Trophoblast cell (in vitro differentiated cells and primary cell): Measurements from ENCODE around the gene BUB1B.

Experiments used
- DNase-seq, 2 donors: peaks; one replicate each; pipeline ENCODE4 v3.0.0-alpha.2; 2016
- H2AFZ ChIP-seq: 2 replicates; pipeline ENCODE4 v1.6.1; 2013; ENCODE audit warnings: low read length, moderate library complexity, mild to moderate bottlenecking; ENCODE audit not compliant: insufficient read depth, poor library complexity
- H2AK5ac ChIP-seq: 2 replicates; pipeline ENCODE4 v1.6.1; 2013; ENCODE audit warnings: mild to moderate bottlenecking, low read length
- H2BK120ac ChIP-seq: 2 replicates; pipeline ENCODE4 v1.6.1; 2013; ENCODE audit warnings: low read length, mild to moderate bottlenecking, moderate library complexity; ENCODE audit not compliant: insufficient read depth, poor library complexity
- H2BK12ac ChIP-seq: 2 replicates; pipeline ENCODE4 v1.6.1; 2013; ENCODE audit warnings: mild to moderate bottlenecking, low read length, moderate library complexity
- H2BK5ac ChIP-seq: 2 replicates; pipeline ENCODE4 v1.6.1; 2013; ENCODE audit warnings: low read length, low read depth, moderate library complexity, mild to moderate bottlenecking; ENCODE audit not compliant: poor library complexity
- H3K14ac ChIP-seq: 2 replicates; pipeline ENCODE4 v1.6.1; 2013; ENCODE audit warnings: mild to moderate bottlenecking, low read length
- H3K18ac ChIP-seq: 2 replicates; pipeline ENCODE4 v1.6.1; 2013; ENCODE audit warnings: mild to moderate bottlenecking, low read length
- H3K23ac ChIP-seq: 2 replicates; pipeline ENCODE4 v1.6.1; 2013; ENCODE audit warnings: low read length
- H3K27ac ChIP-seq: 2 replicates; pipeline ENCODE4 v1.5.1; 2013; ENCODE audit warnings: low read depth, mild to moderate bottlenecking, inconsistent platforms, low read length, moderate library complexity
- H3K27me3 ChIP-seq: 2 replicates; pipeline ENCODE4 v1.6.1; 2013; ENCODE audit warnings: inconsistent platforms, mild to moderate bottlenecking, low read length, moderate library complexity; ENCODE audit not compliant: insufficient read depth
- H3K36me3 ChIP-seq, 2 experiments: 1 replicate in 1 of 2; 2 replicates in 1 of 2; pipeline ENCODE4 v1.6.1; 2013; ENCODE audit warnings: low read length in 2 of 2, mild to moderate bottlenecking in 2 of 2, moderate library complexity in 1 of 2; ENCODE audit not compliant: insufficient read depth in 2 of 2, control insufficient read depth in 1 of 2
- H3K4ac ChIP-seq: 2 replicates; pipeline ENCODE4 v1.6.1; 2013; ENCODE audit warnings: low read depth, mild to moderate bottlenecking, low read length, moderate library complexity
- H3K4me1 ChIP-seq, 2 experiments: 1 replicate in 1 of 2; 2 replicates in 1 of 2; pipeline ENCODE4 v1.6.1; 2013; ENCODE audit warnings: low read length in 2 of 2, mild to moderate bottlenecking in 2 of 2, moderate library complexity in 1 of 2; ENCODE audit not compliant: insufficient read depth in 2 of 2, control insufficient read depth in 1 of 2
- H3K4me2 ChIP-seq: 2 replicates; pipeline ENCODE4 v1.6.1; 2013; ENCODE audit warnings: inconsistent platforms, mild to moderate bottlenecking, low read length, moderate library complexity
- H3K4me3 ChIP-seq: 2 replicates; pipeline ENCODE4 v1.5.1; 2013; ENCODE audit warnings: mild to moderate bottlenecking, low read depth, low read length, inconsistent platforms
- H3K79me1 ChIP-seq: one replicate; pipeline ENCODE4 v1.6.1; 2013; ENCODE audit warnings: low read length
- H3K79me2 ChIP-seq: 2 replicates; pipeline ENCODE4 v1.6.1; 2013; ENCODE audit warnings: low read length, mild to moderate bottlenecking; ENCODE audit not compliant: control insufficient read depth, insufficient read depth, poor library complexity
- H3K9ac ChIP-seq: 2 replicates; pipeline ENCODE4 v1.6.1; 2013; ENCODE audit warnings: mild to moderate bottlenecking, low read length
- H3K9me3 ChIP-seq: 2 replicates; pipeline ENCODE4 v1.6.1; 2013; ENCODE audit warnings: low read depth, mild to moderate bottlenecking, control low read depth, inconsistent platforms, low read length; ENCODE audit not compliant: insufficient read depth
- H4K12ac ChIP-seq: 2 replicates; pipeline ENCODE4 v1.6.1; 2013; ENCODE audit warnings: low read depth, mild to moderate bottlenecking, low read length, moderate library complexity
- H4K8ac ChIP-seq: 2 replicates; pipeline ENCODE4 v1.6.1; 2013; ENCODE audit warnings: low read depth, mild to moderate bottlenecking, low read length, moderate library complexity
- H4K91ac ChIP-seq: one replicate; pipeline ENCODE4 v1.6.1; 2013; ENCODE audit warnings: low read depth, mild to moderate bottlenecking, low read length, moderate library complexity
- WGBS: extraction: QIAGEN DNeasy Blood & Tissue Kit; methylation state at CpG from one replicate; pipeline ENCODE4 v1.1.7; 2013; ENCODE audit warnings: missing lambda C conversion rate; ENCODE audit not compliant: insufficient read length, insufficient coverage; ENCODE audit errors: extremely low coverage; 5-methylcytosine and 5-hydroxymethylcytosine counted together

BUB1B gene

GRCh38 chr15:40233727-40234577 lies 73.1 kb downstream of the BUB1B start:
- Histone ChIP-seq H3K4me1 (peaks cover 6 to 7% of the 10 kb centered on the region in 2 experiments), H2AFZ (no peak overlapping the region), H3K9me3 (no peaks in the 10 kb centered on the region), H2BK12ac (no peak overlapping the region), H2AK5ac (no peak overlapping the region), H3K4me2 (no peak overlapping the region), H4K12ac (no peak overlapping the region), H3K4me3 (no peak overlapping the region), H3K27ac (no peak overlapping the region), H3K79me2 (no peaks in the 10 kb centered on the region), H2BK5ac (no peak overlapping the region), H3K18ac (no peak overlapping the region), H2BK120ac (no peak overlapping the region), H3K23ac (no peak overlapping the region), H4K8ac (no peak overlapping the region), H4K91ac (no peak overlapping the region), H3K36me3 (peaks cover 2 to 3% of the 10 kb centered on the region in 2 experiments), H3K14ac (no peak overlapping the region), H3K9ac (no peak overlapping the region), H3K27me3 (no peaks in the 10 kb centered on the region), H3K4ac (no peak overlapping the region), H3K79me1 (peaks cover 3% of the 10 kb centered on the region)
- whole genome bisulfite sequencing: no CpG with 5 or more reads among the region's 11 CpGs
- peak; percentile 27 to 48 for DNase-seq

GRCh38 chr15:40234783-40235182 lies 73.9 kb downstream of the BUB1B start:
- peaks cover 2 to 3% of the 10 kb centered on the region in 2 experiments for H3K36me3 ChIP-seq
- no peaks in the 10 kb centered on the region for H3K27me3 ChIP-seq
- H3K18ac ChIP-seq: no peak overlapping the region
- H3K79me2 ChIP-seq: no peaks in the 10 kb centered on the region
- H2BK12ac ChIP-seq: no peak overlapping the region
- no peaks in the 10 kb centered on the region for H3K9me3 ChIP-seq
- H3K4me1 ChIP-seq: peaks cover 13% of the 10 kb centered on the region in 2 experiments
- no peak overlapping the region for H2AK5ac ChIP-seq
- DNase-seq: no peak
- H3K27ac ChIP-seq: no peak overlapping the region
- H2BK120ac ChIP-seq: no peak overlapping the region
- H4K91ac ChIP-seq: no peak overlapping the region
- no peak overlapping the region for H4K8ac ChIP-seq
- H3K4ac ChIP-seq: no peak overlapping the region
- H4K12ac ChIP-seq: no peak overlapping the region
- no peak overlapping the region for H3K9ac ChIP-seq
- H3K23ac ChIP-seq: no peak overlapping the region
- WGBS: no CpG with 5 or more reads among the region's 4 CpGs
- H2BK5ac ChIP-seq: no peak overlapping the region
- H3K4me2 ChIP-seq: no peak overlapping the region
- no peak overlapping the region for H3K14ac ChIP-seq
- H3K79me1 ChIP-seq: peaks cover 7% of the 10 kb centered on the region
- no peak overlapping the region for H3K4me3 ChIP-seq
- no peak overlapping the region for H2AFZ ChIP-seq

- Histone ChIP-seq H3K27me3 (no peaks in the 10 kb centered on the region), H3K9me3 (no peaks in the 10 kb centered on the region), H3K9ac (no peak overlapping the region), H2BK120ac (no peak overlapping the region), H3K14ac (no peak overlapping the region), H4K91ac (no peak overlapping the region), H2BK5ac (no peak overlapping the region), H3K4me2 (no peak overlapping the region), H3K4ac (no peak overlapping the region), H3K27ac (no peak overlapping the region), H3K23ac (no peak overlapping the region), H3K79me2 (no peaks in the 10 kb centered on the region), H4K12ac (no peak overlapping the region), H4K8ac (no peak overlapping the region), H2AFZ (no peak overlapping the region), H2AK5ac (no peak overlapping the region), H3K4me3 (no peak overlapping the region), H3K79me1 (peaks cover 10% of the 10 kb centered on the region), H3K36me3 (peaks cover 0 to 3% of the 10 kb centered on the region in 2 experiments), H3K4me1 (peaks cover 18% of the 10 kb centered on the region in 2 experiments), H3K18ac (no peak overlapping the region), H2BK12ac (no peak overlapping the region)
- no CpG with 5 or more reads among the region's 4 CpGs for WGBS
- no peak for DNase-seq
Observed at GRCh38 chr15:40235201-40235885, 74.5 kb downstream of the BUB1B start.

DNA sequence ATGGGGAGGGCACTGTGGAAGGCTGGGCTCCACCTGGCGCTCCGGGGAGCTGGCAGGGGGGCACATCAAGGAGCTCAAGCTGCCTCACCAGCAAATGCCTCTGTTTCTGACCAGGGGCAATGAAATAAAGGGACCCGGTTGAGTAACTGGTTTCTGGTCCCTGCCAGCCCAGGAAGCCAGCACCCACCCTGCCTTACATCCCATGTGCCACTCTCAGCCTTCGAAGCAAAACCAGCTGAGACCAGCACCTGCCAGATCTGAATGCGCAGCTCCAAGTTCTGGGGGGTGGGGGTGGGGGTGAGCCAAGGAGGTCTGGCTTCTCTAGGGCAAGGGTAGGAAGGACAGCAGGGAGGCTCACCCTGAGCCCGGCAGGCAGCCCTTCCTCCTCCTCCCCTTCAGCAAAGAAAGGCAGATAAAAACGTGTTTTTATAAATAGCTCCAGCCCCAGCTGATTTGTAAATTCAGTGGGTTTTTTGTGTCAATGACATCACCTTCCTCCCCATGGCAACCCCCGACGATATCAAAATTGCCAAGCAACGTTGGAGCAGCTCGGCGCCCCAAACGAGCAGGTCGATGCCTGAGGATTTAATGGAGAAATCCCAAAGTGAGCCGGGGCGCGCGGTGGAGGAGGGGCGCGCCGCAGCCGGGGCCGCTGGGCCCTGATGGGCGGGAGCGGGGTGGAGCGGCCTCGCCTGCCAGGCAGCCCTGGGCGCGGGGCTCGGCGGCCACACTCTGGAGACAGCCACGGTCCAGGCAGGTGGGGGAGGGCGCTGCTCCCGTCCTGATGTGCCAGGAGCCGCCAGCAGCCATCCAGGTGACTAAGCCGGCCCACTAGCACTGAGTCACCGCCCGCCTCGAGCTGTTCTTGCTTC lies 77.9 kb downstream of the BUB1B start, which contains the start of gene PAK6:
Gene PAK6, plus strand, starts transcription at position 532 of the 872 bp plus-strand sequence. CDS start 25,723 bp downstream, outside the sequence.
- no peak within 1 kb of the TSS for H3K23ac ChIP-seq
- no CpG with 5 or more reads among the region's 39 CpGs for WGBS
- peak within 1 kb of the TSS; percentile 56 for H3K14ac ChIP-seq
- peak within 1 kb of the TSS; percentile 59 for H3K4me2 ChIP-seq
- H4K12ac ChIP-seq: no peak within 1 kb of the TSS
- H3K4me3 ChIP-seq: peak within 1 kb of the TSS; percentile 25
- no peaks in the 10 kb centered on the region for H3K27me3 ChIP-seq
- peak; percentile 88 to 90 for DNase-seq
- H3K9me3 ChIP-seq: peaks cover 2% of the 10 kb centered on the region
- no peak within 1 kb of the TSS for H3K27ac ChIP-seq
- H3K9ac ChIP-seq: no peak within 1 kb of the TSS
- peak within 1 kb of the TSS; percentile 20 for H2AFZ ChIP-seq
- H3K4ac ChIP-seq: no peak within 1 kb of the TSS
- H3K4me1 ChIP-seq: peaks cover 24 to 27% of the 10 kb centered on the region in 2 experiments
- peak within 1 kb of the TSS; percentile 85 for H2BK12ac ChIP-seq
- H3K79me2 ChIP-seq: no peaks in the 10 kb centered on the region
- H4K91ac ChIP-seq: peak within 1 kb of the TSS; percentile 67
- peak within 1 kb of the TSS; percentile 28 for H2BK120ac ChIP-seq
- peak within 1 kb of the TSS; percentile 71 for H2AK5ac ChIP-seq
- no peaks in the 10 kb centered on the region for H3K36me3 ChIP-seq
- peak within 1 kb of the TSS; percentile 52 for H3K18ac ChIP-seq
- H4K8ac ChIP-seq: peak within 1 kb of the TSS; percentile 47
- peaks cover 14% of the 10 kb centered on the region for H3K79me1 ChIP-seq
- no peak within 1 kb of the TSS for H2BK5ac ChIP-seq
